Gastrocnemius medialis (tissue), 4 donors: Measurements from ENCODE around the gene ICAM3.

ENCODE experiments used
- POLR2A ChIP-seq, 2 donors: fragments of 450-650 bp; IDR thresholded peaks; one replicate each; pipeline ENCODE4 v1.6.1; 2017; ENCODE audit warnings: antibody characterized with exemption in 2 of 2, mild to moderate bottlenecking in 2 of 2, moderate library complexity in 2 of 2
- TF ChIP-seq, protein P1 (sequence below), 5 experiments: fragments of 450-650 bp in 3 of 5; fragments of 200-600 bp in 2 of 5; sonication (generic) in 2 of 5; IDR thresholded peaks in 4 of 5; conservative IDR thresholded peaks in 1 of 5; 1 replicate in 4 of 5; 2 replicates in 1 of 5; pipeline ENCODE4 v1.5.1; 2016 to 2019; ENCODE audit warnings: antibody characterized with exemption in 5 of 5, mild to moderate bottlenecking in 3 of 5, moderate library complexity in 3 of 5

DNA sequence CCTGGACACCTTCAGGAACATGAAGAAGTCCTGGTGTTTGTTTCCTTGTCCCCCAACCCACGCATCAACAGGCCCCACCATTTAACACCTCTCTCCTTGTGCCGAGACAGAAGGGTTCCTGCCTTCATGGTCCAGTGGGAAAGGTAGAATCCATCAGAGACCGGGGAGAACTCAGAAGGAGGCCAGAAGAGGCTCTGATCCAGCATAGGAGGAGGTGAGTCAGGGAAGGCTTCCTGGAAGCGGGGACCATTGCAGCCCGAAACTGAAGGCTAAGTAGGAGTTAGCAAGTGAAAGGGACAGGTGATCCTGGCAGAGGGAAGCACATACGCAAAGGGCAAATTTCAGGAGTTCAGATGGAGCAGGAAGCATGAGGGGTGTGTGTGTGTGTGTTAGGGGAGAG is 484 bp downstream of the ICAM3 start:
- TF ChIP-seq, protein P1, sequence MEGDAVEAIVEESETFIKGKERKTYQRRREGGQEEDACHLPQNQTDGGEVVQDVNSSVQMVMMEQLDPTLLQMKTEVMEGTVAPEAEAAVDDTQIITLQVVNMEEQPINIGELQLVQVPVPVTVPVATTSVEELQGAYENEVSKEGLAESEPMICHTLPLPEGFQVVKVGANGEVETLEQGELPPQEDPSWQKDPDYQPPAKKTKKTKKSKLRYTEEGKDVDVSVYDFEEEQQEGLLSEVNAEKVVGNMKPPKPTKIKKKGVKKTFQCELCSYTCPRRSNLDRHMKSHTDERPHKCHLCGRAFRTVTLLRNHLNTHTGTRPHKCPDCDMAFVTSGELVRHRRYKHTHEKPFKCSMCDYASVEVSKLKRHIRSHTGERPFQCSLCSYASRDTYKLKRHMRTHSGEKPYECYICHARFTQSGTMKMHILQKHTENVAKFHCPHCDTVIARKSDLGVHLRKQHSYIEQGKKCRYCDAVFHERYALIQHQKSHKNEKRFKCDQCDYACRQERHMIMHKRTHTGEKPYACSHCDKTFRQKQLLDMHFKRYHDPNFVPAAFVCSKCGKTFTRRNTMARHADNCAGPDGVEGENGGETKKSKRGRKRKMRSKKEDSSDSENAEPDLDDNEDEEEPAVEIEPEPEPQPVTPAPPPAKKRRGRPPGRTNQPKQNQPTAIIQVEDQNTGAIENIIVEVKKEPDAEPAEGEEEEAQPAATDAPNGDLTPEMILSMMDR (IDR thresholded peaks at IDR 0.05 in 4 of 5, conservative IDR thresholded peaks at IDR 0.05 in 1 of 5), result no peak
- no peak for TF ChIP-seq POLR2A (IDR thresholded peaks at IDR 0.05)
